MM.1S (cell line): Measurements from ENCODE around the gene FAM181A.

Experiments
- DNase-seq: peaks from one replicate; pipeline ENCODE4 v3.0.0-alpha.2; 2015
- H2AFZ ChIP-seq: fragments of 300-600 bp; sonication (generic); 2 replicates; pipeline ENCODE4 v1.6.0; 2016; ENCODE audit warnings: antibody characterized with exemption, low read length
- H3F3A ChIP-seq: fragments of 300-600 bp; sonication (generic); 2 replicates; pipeline ENCODE4 v1.6.1; 2016; ENCODE audit warnings: mild to moderate bottlenecking, antibody characterized with exemption, low read length, moderate library complexity, mixed read lengths; ENCODE audit not compliant: insufficient read depth
- H3K27ac ChIP-seq: fragments of 300-600 bp; sonication (generic); 2 replicates; pipeline ENCODE4 v1.5.1; 2016; ENCODE audit warnings: mild to moderate bottlenecking, low read length
- H3K27me3 ChIP-seq: fragments of 300-600 bp; sonication (generic); replicated peaks from 2 replicates; pipeline ENCODE4 v1.6.0; 2016; ENCODE audit warnings: low read length; ENCODE audit not compliant: insufficient read depth
- H3K36me3 ChIP-seq: fragments of 300-600 bp; sonication (generic); replicated peaks from 2 replicates; pipeline ENCODE4 v1.6.1; 2016; ENCODE audit warnings: mild to moderate bottlenecking, low read length, mixed read lengths; ENCODE audit not compliant: insufficient read depth
- H3K4me1 ChIP-seq: fragments of 300-600 bp; sonication (generic); 2 replicates; pipeline ENCODE4 v1.6.1; 2016; ENCODE audit warnings: low read length, mixed read lengths
- H3K4me2 ChIP-seq: fragments of 300-600 bp; sonication (generic); 2 replicates; pipeline ENCODE4 v1.6.0; 2016; ENCODE audit warnings: low read depth, low read length
- H3K4me3 ChIP-seq: fragments of 300-600 bp; sonication (generic); 2 replicates; pipeline ENCODE4 v1.5.1; 2016; ENCODE audit warnings: low read length, mixed read lengths
- H3K79me2 ChIP-seq: fragments of 300-600 bp; sonication (generic); 2 replicates; pipeline ENCODE4 v1.6.1; 2016; ENCODE audit warnings: mixed run types, low read length, mixed read lengths
- H3K9ac ChIP-seq: fragments of 300-600 bp; sonication (generic); 2 replicates; pipeline ENCODE4 v1.6.1; 2016; ENCODE audit warnings: low read length, mixed read lengths
- H3K9me2 ChIP-seq: fragments of 300-600 bp; sonication (generic); replicated peaks from 2 replicates; pipeline ENCODE4 v1.6.1; 2016; ENCODE audit warnings: mild to moderate bottlenecking, low read length, mixed read lengths; ENCODE audit not compliant: insufficient read depth
- H3K9me3 ChIP-seq: fragments of 300-600 bp; sonication (generic); replicated peaks from 2 replicates; pipeline ENCODE4 v1.6.1; 2016; ENCODE audit warnings: mild to moderate bottlenecking, low read length, mixed read lengths; ENCODE audit not compliant: insufficient read depth
- H4K20me1 ChIP-seq: fragments of 300-600 bp; sonication (generic); 2 replicates; pipeline ENCODE4 v1.6.1; 2016; ENCODE audit warnings: mild to moderate bottlenecking, low read length, moderate library complexity, mixed read lengths; ENCODE audit not compliant: insufficient read depth
- CTCF ChIP-seq: fragments of 300-600 bp; sonication (generic); IDR thresholded peaks from 2 replicates; pipeline ENCODE4 v1.5.1; 2016; ENCODE audit warnings: antibody characterized with exemption, low read length, mixed read lengths
- EZH2 ChIP-seq: fragments of 300-600 bp; sonication (generic); optimal IDR thresholded peaks from 2 replicates; pipeline ENCODE3; 2017; ENCODE audit warnings: low read depth, mild to moderate bottlenecking, antibody characterized with exemption, low read length, mixed read lengths
- EZH2phosphoT487 ChIP-seq: fragments of 300-600 bp; sonication (generic); IDR thresholded peaks from 2 replicates; pipeline ENCODE4 v1.6.1; 2018; ENCODE audit warnings: antibody characterized with exemption, low read length

FAM181A gene

DNA sequence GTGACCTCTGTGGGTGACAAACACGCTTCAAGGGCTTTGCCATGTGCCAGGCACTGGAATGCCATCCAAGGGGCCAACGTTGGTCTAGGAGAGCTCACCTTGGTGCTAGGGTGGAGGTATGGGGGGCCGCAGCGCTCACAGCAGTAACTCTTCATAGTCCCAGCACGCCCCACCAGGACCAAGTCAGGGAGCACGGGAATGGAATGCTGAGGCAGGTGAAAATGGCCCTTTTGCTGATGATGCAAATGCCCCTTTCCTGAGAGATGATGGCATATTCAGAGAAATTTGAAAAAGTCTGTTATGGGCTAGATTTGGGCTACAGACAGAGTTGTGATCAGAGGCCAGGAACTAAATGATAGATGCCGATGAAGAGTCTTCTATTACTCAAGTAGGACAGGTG, 10.0 kb upstream of the FAM181A start:
- Histone ChIP-seq H3K4me1 (no peaks in the 10 kb centered on the region), H3K9me2 (no peaks in the 10 kb centered on the region), H3F3A (no peaks in the 10 kb centered on the region), H2AFZ (no peak overlapping the region), H3K27me3 (no peaks in the 10 kb centered on the region), H3K9ac (no peak overlapping the region), H3K4me2 (no peak overlapping the region), H3K36me3 (no peaks in the 10 kb centered on the region), H3K9me3 (no peaks in the 10 kb centered on the region), H3K79me2 (no peaks in the 10 kb centered on the region), H4K20me1 (no peaks in the 10 kb centered on the region), H3K4me3 (no peak overlapping the region), H3K27ac (no peak overlapping the region)
- no peak for DNase-seq
- TF ChIP-seq EZH2 (no peak), CTCF (no peak), EZH2phosphoT487 (no peak)

GRCh38 chr14:93921001-93921806, 5.9 kb upstream of the FAM181A start:
- Histone ChIP-seq H3K36me3 (no peaks in the 10 kb centered on the region), H3K79me2 (no peaks in the 10 kb centered on the region), H3K4me1 (no peaks in the 10 kb centered on the region), H3K4me3 (no peak overlapping the region), H2AFZ (no peak overlapping the region), H3F3A (no peaks in the 10 kb centered on the region), H4K20me1 (no peaks in the 10 kb centered on the region), H3K27ac (no peak overlapping the region), H3K27me3 (no peaks in the 10 kb centered on the region), H3K9ac (no peak overlapping the region), H3K9me3 (no peaks in the 10 kb centered on the region), H3K4me2 (no peak overlapping the region), H3K9me2 (no peaks in the 10 kb centered on the region)
- DNase-seq = no peak
- TF ChIP-seq EZH2phosphoT487 (no peak), EZH2 (no peak), CTCF (no peak)

GRCh38 chr14:93923626-93924025, 3.5 kb upstream of the FAM181A start:
- Histone ChIP-seq H3F3A (no peaks in the 10 kb centered on the region), H3K9ac (no peak overlapping the region), H4K20me1 (no peaks in the 10 kb centered on the region), H3K27ac (no peak overlapping the region), H2AFZ (no peak overlapping the region), H3K36me3 (no peaks in the 10 kb centered on the region), H3K4me3 (no peak overlapping the region), H3K9me2 (no peaks in the 10 kb centered on the region), H3K27me3 (no peaks in the 10 kb centered on the region), H3K4me2 (no peak overlapping the region), H3K9me3 (no peaks in the 10 kb centered on the region), H3K4me1 (no peaks in the 10 kb centered on the region), H3K79me2 (no peaks in the 10 kb centered on the region)
- TF ChIP-seq EZH2 = no peak
- TF ChIP-seq EZH2phosphoT487 = no peak
- no peak for DNase-seq

DNA sequence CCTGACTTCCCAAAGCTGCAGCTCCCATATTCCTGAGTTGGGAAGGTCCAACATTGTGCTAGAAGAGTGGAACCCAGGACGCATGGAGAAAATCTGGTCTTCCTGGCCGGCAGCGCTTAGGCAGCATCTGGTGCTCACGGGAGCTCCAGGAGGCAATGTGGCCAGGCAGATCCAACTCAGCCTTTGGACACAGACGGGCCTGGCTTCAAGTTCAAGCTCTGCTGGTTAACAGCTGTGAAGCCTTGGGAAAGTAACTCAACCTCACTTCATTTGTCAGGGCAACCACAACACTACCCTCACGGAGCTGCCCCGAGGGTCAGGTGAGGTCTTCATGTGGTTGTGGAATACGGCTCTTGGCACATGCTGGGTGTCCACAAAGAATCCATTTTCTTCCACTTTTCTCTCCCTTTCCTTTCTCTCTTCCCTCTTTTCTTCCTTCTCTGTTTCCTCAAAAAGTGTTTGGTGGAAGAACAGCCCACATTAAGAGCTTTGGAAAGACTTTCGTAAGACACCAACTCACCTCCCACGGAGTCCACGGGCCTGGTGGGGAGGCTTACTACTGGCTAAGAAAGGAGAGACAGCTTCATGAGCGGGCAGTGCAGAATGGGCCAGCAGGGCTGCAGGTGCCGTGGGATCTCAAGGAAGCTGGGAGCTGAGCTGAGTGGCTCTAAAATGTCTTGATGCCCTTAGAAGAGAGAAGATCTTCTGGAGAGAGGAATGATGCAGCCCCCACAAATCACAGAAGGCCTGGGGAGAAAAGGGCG, 2.4 kb upstream of the FAM181A start:
- DNase-seq = no peak
- Histone ChIP-seq H3F3A (no peaks in the 10 kb centered on the region), H3K4me3 (no peak overlapping the region), H3K4me1 (no peaks in the 10 kb centered on the region), H3K27me3 (no peaks in the 10 kb centered on the region), H3K27ac (no peak overlapping the region), H2AFZ (no peak overlapping the region), H3K9ac (no peak overlapping the region), H3K4me2 (no peak overlapping the region), H3K9me2 (no peaks in the 10 kb centered on the region), H3K79me2 (no peaks in the 10 kb centered on the region), H3K9me3 (no peaks in the 10 kb centered on the region), H4K20me1 (no peaks in the 10 kb centered on the region), H3K36me3 (no peaks in the 10 kb centered on the region)
- TF ChIP-seq EZH2phosphoT487 = no peak
- TF ChIP-seq EZH2 = no peak
- no peak for TF ChIP-seq CTCF
